Mesenchymal stem cell (in vitro differentiated cells and primary cell): ENCODE data around the gene GATB.

Experiments
- DNase-seq: peaks from one replicate; pipeline ENCODE4 v3.0.0-alpha.2; 2013
- H2AFZ ChIP-seq: one replicate; pipeline ENCODE4 v1.6.1; 2013; ENCODE audit warnings: low read depth, mild to moderate bottlenecking, control low read depth, inconsistent platforms, low read length, moderate library complexity
- H2AK5ac ChIP-seq: 2 replicates; pipeline ENCODE4 v1.6.1; 2013; ENCODE audit warnings: low read length, moderate library complexity, mild to moderate bottlenecking, inconsistent platforms; ENCODE audit not compliant: severe bottlenecking
- H2BK120ac ChIP-seq: one replicate; pipeline ENCODE4 v1.6.1; 2013; ENCODE audit warnings: low read depth, mild to moderate bottlenecking, inconsistent platforms, low read length, moderate library complexity
- H2BK12ac ChIP-seq, 2 experiments: one replicate each; pipeline ENCODE4 v1.6.1; 2013; ENCODE audit warnings: inconsistent platforms in 2 of 2, low read length in 2 of 2, mild to moderate bottlenecking in 2 of 2, moderate library complexity in 2 of 2, control low read depth in 1 of 2
- H2BK15ac ChIP-seq: one replicate; pipeline ENCODE4 v1.6.1; 2013; ENCODE audit warnings: mild to moderate bottlenecking, low read depth, inconsistent platforms; ENCODE audit not compliant: poor library complexity, severe bottlenecking
- H2BK5ac ChIP-seq: 2 replicates; pipeline ENCODE4 v1.6.1; 2013; ENCODE audit warnings: low read depth, mild to moderate bottlenecking, low read length, control low read depth, inconsistent platforms; ENCODE audit not compliant: poor library complexity, severe bottlenecking
- H3K14ac ChIP-seq, 2 experiments: one replicate each; pipeline ENCODE4 v1.6.1; 2013; ENCODE audit warnings: inconsistent platforms in 2 of 2, low read length in 2 of 2, control low read depth in 1 of 2, mild to moderate bottlenecking in 1 of 2, moderate library complexity in 1 of 2
- H3K18ac ChIP-seq, 2 experiments: one replicate each; pipeline ENCODE4 v1.6.1; 2013; ENCODE audit warnings: inconsistent platforms in 2 of 2, low read length in 2 of 2, control low read depth in 1 of 2, low read depth in 1 of 2, mild to moderate bottlenecking in 1 of 2
- H3K23ac ChIP-seq, 2 experiments: one replicate each; pipeline ENCODE4 v1.6.1; 2013; ENCODE audit warnings: inconsistent platforms in 2 of 2, low read length in 2 of 2, mild to moderate bottlenecking in 2 of 2, moderate library complexity in 2 of 2, control low read depth in 1 of 2
- H3K27ac ChIP-seq: 2 replicates; pipeline ENCODE4 v1.5.1; 2013; ENCODE audit warnings: mild to moderate bottlenecking, moderate library complexity, low read length, control low read depth, inconsistent platforms; ENCODE audit not compliant: poor library complexity, severe bottlenecking
- H3K27me3 ChIP-seq, 2 experiments: 2 replicates each; pipeline versions ENCODE4 v1.6.1 to v1.7.0; 2013; ENCODE audit warnings: low read length in 2 of 2, mild to moderate bottlenecking in 2 of 2, moderate library complexity in 2 of 2, control low read depth in 1 of 2, inconsistent platforms in 1 of 2; ENCODE audit not compliant: control insufficient read depth in 1 of 2, insufficient read depth in 1 of 2
- H3K36me3 ChIP-seq, 2 experiments: 2 replicates each; pipeline versions ENCODE4 v1.6.1 to v1.7.0; 2013; ENCODE audit warnings: low read length in 2 of 2, control low read depth in 1 of 2, inconsistent platforms in 1 of 2, low read depth in 1 of 2, mild to moderate bottlenecking in 1 of 2; ENCODE audit not compliant: insufficient read depth in 2 of 2, control insufficient read depth in 1 of 2
- H3K4ac ChIP-seq, 2 experiments: one replicate each; pipeline ENCODE4 v1.6.1; 2013; ENCODE audit warnings: inconsistent platforms in 2 of 2, low read length in 2 of 2, mild to moderate bottlenecking in 2 of 2, moderate library complexity in 2 of 2, control low read depth in 1 of 2, low read depth in 1 of 2
- H3K4me1 ChIP-seq: 2 replicates; pipeline ENCODE4 v1.6.1; 2013; ENCODE audit warnings: low read depth, low read length, control low read depth; ENCODE audit not compliant: control insufficient read depth, insufficient read depth
- H3K4me2 ChIP-seq: 2 replicates; pipeline ENCODE4 v1.6.1; 2013; ENCODE audit warnings: low read length, mild to moderate bottlenecking, inconsistent platforms; ENCODE audit not compliant: poor library complexity, severe bottlenecking
- H3K4me3 ChIP-seq, 2 experiments: 2 replicates each; pipeline versions ENCODE4 v1.5.1 to v1.7.0; 2013; ENCODE audit warnings: low read length in 2 of 2, mild to moderate bottlenecking in 2 of 2, control low read depth in 1 of 2, low read depth in 1 of 2; ENCODE audit not compliant: insufficient read depth in 1 of 2
- H3K79me1 ChIP-seq: replicated peaks from 2 replicates; pipeline ENCODE4 v1.6.1; 2013; ENCODE audit warnings: mild to moderate bottlenecking, control low read depth, low read length, inconsistent platforms; ENCODE audit not compliant: poor library complexity, severe bottlenecking
- H3K9ac ChIP-seq: 2 replicates; pipeline ENCODE4 v1.7.0; 2013; ENCODE audit warnings: mild to moderate bottlenecking, low read length, moderate library complexity
- H3K9me3 ChIP-seq: 2 replicates; pipeline ENCODE4 v1.7.0; 2013; ENCODE audit warnings: mild to moderate bottlenecking, low read length; ENCODE audit not compliant: control insufficient read depth
- H4K8ac ChIP-seq: one replicate; pipeline ENCODE4 v1.6.1; 2013; ENCODE audit warnings: inconsistent platforms, mild to moderate bottlenecking, low read length, moderate library complexity
- H4K91ac ChIP-seq: one replicate; pipeline ENCODE4 v1.6.1; 2013; ENCODE audit warnings: mild to moderate bottlenecking, low read length, inconsistent platforms
- WGBS: methylation state at CpG from one replicate; pipeline ENCODE4 v1.1.7; 2013; ENCODE audit warnings: mixed read lengths; 5-methylcytosine and 5-hydroxymethylcytosine counted together

Gene GATB

GRCh38 chr4:151744614-151745013 is 16.2 kb downstream of the GATB start:
- H3K18ac ChIP-seq = no peak overlapping the region
- no peaks in the 10 kb centered on the region for H3K9me3 ChIP-seq
- H3K79me1 ChIP-seq = peaks cover 21% of the 10 kb centered on the region
- no peak overlapping the region for H3K14ac ChIP-seq
- H3K9ac ChIP-seq = peak overlapping the region; percentile 53
- H3K27ac ChIP-seq = peak overlapping the region; percentile 96
- peak; percentile 92 for DNase-seq
- no peak overlapping the region for H2BK120ac ChIP-seq
- no peak overlapping the region for H2AK5ac ChIP-seq
- H3K36me3 ChIP-seq = peaks cover 0 to 5% of the 10 kb centered on the region in 2 experiments
- no peak overlapping the region for H3K23ac ChIP-seq
- peak overlapping the region; percentile 98 for H2BK15ac ChIP-seq
- no peak overlapping the region for H4K8ac ChIP-seq
- H3K4me2 ChIP-seq = no peak overlapping the region
- H3K27me3 ChIP-seq = no peaks in the 10 kb centered on the region
- peaks cover 6% of the 10 kb centered on the region for H3K4me1 ChIP-seq
- H2BK5ac ChIP-seq = peak overlapping the region; percentile 79
- H2BK12ac ChIP-seq = no peak overlapping the region
- no peak overlapping the region for H2AFZ ChIP-seq
- no peak overlapping the region for H3K4me3 ChIP-seq
- WGBS = 0% methylated on average over 1 of the region's 1 CpG
- no peak overlapping the region for H3K4ac ChIP-seq
- H4K91ac ChIP-seq = no peak overlapping the region

- Histone ChIP-seq H3K23ac (no peak overlapping the region), H3K4me1 (peaks cover 6% of the 10 kb centered on the region), H3K4me2 (no peak overlapping the region), H3K9me3 (peaks cover under 1% of the 10 kb centered on the region), H3K4ac (no peak overlapping the region), H3K4me3 (no peak overlapping the region), H4K8ac (no peak overlapping the region), H3K36me3 (peaks cover 0 to 8% of the 10 kb centered on the region in 2 experiments), H2AK5ac (peak overlapping the region; percentile 65), H2BK5ac (peak overlapping the region; percentile 60), H2BK15ac (no peak overlapping the region), H4K91ac (no peak overlapping the region), H2BK12ac (no peak overlapping the region), H3K14ac (no peak overlapping the region), H3K18ac (no peak overlapping the region), H3K27ac (peak overlapping the region; percentile 96), H3K27me3 (no peaks in the 10 kb centered on the region), H2BK120ac (no peak overlapping the region), H2AFZ (no peak overlapping the region), H3K9ac (peak overlapping the region; percentile 53), H3K79me1 (peaks cover 23% of the 10 kb centered on the region)
- WGBS = 98% methylated on average over 4 of the region's 4 CpGs
- no peak for DNase-seq
These were observed 16.9 kb downstream of the GATB start for GRCh38 chr4:151743894-151744293.

- H3K36me3 ChIP-seq = peaks cover 0 to 9% of the 10 kb centered on the region in 2 experiments
- peaks cover 5% of the 10 kb centered on the region for H3K9me3 ChIP-seq
- WGBS = 100% methylated on average over 2 of the region's 3 CpGs
These were observed 17.5 kb downstream of the GATB start for GRCh38 chr4:151743128-151743854.

GRCh38 chr4:151738720-151739517 is 21.9 kb downstream of the GATB start:
- no peak overlapping the region for H3K23ac ChIP-seq
- H2BK15ac ChIP-seq = no peak overlapping the region
- H2BK5ac ChIP-seq = no peak overlapping the region
- no peak overlapping the region for H3K27ac ChIP-seq
- no peaks in the 10 kb centered on the region for H3K4me1 ChIP-seq
- H3K4me2 ChIP-seq = no peak overlapping the region
- no peak overlapping the region for H3K4me3 ChIP-seq
- H2AK5ac ChIP-seq = no peak overlapping the region
- H2AFZ ChIP-seq = no peak overlapping the region
- no peak overlapping the region for H3K18ac ChIP-seq
- H3K14ac ChIP-seq = no peak overlapping the region
- no peak overlapping the region for H4K91ac ChIP-seq
- H3K9ac ChIP-seq = no peak overlapping the region
- H3K36me3 ChIP-seq = peaks cover 7 to 19% of the 10 kb centered on the region in 2 experiments
- peaks cover 30% of the 10 kb centered on the region for H3K9me3 ChIP-seq
- no peak overlapping the region for H2BK120ac ChIP-seq
- no peak overlapping the region for H4K8ac ChIP-seq
- DNase-seq = no peak
- H3K4ac ChIP-seq = no peak overlapping the region
- no peaks in the 10 kb centered on the region for H3K27me3 ChIP-seq
- H2BK12ac ChIP-seq = no peak overlapping the region
- 87% methylated on average over 7 of the region's 8 CpGs for WGBS
- peaks cover 21% of the 10 kb centered on the region for H3K79me1 ChIP-seq

More at GRCh38 chr4:151743128-151743854, 17.5 kb downstream of the GATB start:
- H3K4ac ChIP-seq = no peak overlapping the region
- no peak overlapping the region for H4K8ac ChIP-seq
- DNase-seq = peak; percentile 12
- H2AK5ac ChIP-seq = peak overlapping the region; percentile 73
- H3K79me1 ChIP-seq = peaks cover 23% of the 10 kb centered on the region
- H3K9ac ChIP-seq = peak overlapping the region; percentile 53
- no peak overlapping the region for H3K23ac ChIP-seq
- no peak overlapping the region for H3K14ac ChIP-seq
- H2AFZ ChIP-seq = no peak overlapping the region
- no peak overlapping the region for H4K91ac ChIP-seq
- peak overlapping the region in 1 of 2 experiments; percentile 17 for H2BK12ac ChIP-seq
- no peak overlapping the region for H3K4me2 ChIP-seq
- H3K18ac ChIP-seq = no peak overlapping the region
- H3K4me3 ChIP-seq = no peak overlapping the region
- no peak overlapping the region for H2BK120ac ChIP-seq
- peaks cover 6% of the 10 kb centered on the region for H3K4me1 ChIP-seq
- H3K27ac ChIP-seq = peak overlapping the region; percentile 96
- no peaks in the 10 kb centered on the region for H3K27me3 ChIP-seq
- no peak overlapping the region for H2BK5ac ChIP-seq
- no peak overlapping the region for H2BK15ac ChIP-seq
